Adrenal gland (tissue), 5 donors: ENCODE measurements around the gene TRRAP.

Experiments
- POLR2A ChIP-seq, 2 donors: fragments of 450-650 bp; IDR thresholded peaks; one replicate each; pipeline ENCODE4 v1.6.1; 2017; ENCODE audit warnings: antibody characterized with exemption in 2 of 2, mild to moderate bottlenecking in 2 of 2, moderate library complexity in 1 of 2
- TF ChIP-seq, protein P1 (sequence below), 6 experiments: fragments of 450-650 bp in 4 of 6; fragments of 200-600 bp in 2 of 6; sonication (generic) in 1 of 6; IDR thresholded peaks; 1 replicate in 5 of 6; 2 replicates in 1 of 6; pipeline versions ENCODE4 v1.5.1 to v1.8.0; 2016 to 2021; ENCODE audit warnings: antibody characterized with exemption in 6 of 6, mild to moderate bottlenecking in 2 of 6, moderate library complexity in 1 of 6
- donor health status: DM: no; HTN: no; CAD: no.

DNA sequence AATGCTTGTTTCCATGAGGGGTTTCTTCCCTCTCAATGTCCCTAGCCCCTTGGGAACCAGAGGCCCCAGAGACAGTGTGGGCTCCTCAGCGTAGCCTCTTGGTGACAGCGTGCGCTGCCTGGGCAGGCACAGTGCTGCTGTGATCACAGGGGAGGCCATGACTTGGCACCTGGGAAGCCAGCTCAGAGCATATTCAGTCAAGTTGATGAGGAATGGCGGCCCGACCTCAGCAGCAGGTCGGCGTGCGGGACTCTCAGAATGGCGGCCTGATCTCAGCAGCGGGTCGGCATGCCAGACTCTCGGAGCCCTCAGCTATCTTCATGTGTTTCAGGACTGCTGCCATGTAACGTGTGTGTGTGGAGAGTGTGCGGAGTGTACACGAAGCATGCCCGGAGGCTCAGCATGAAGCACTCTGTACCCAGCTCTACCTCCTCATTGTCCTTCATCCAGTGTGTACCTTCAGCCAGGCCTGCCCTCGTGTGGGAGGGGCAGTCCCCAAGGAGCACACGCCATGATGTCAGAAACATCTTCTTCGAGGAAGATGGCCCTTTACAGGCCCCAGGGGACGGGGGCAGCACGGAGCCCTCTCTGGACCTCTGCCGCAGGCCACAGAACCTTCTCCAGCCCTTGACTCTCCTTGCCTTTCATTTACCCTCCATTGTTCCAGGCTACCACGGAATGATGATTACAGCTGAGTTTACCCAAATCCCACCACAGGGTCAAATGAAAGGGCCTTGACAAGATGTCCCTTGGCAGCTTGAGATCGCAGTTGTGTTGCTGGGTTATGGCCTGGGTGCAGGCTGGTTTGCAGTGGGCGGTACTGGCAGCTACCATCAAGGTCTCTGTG, 135.2 kb downstream of the TRRAP start:
- TF ChIP-seq, protein P1, sequence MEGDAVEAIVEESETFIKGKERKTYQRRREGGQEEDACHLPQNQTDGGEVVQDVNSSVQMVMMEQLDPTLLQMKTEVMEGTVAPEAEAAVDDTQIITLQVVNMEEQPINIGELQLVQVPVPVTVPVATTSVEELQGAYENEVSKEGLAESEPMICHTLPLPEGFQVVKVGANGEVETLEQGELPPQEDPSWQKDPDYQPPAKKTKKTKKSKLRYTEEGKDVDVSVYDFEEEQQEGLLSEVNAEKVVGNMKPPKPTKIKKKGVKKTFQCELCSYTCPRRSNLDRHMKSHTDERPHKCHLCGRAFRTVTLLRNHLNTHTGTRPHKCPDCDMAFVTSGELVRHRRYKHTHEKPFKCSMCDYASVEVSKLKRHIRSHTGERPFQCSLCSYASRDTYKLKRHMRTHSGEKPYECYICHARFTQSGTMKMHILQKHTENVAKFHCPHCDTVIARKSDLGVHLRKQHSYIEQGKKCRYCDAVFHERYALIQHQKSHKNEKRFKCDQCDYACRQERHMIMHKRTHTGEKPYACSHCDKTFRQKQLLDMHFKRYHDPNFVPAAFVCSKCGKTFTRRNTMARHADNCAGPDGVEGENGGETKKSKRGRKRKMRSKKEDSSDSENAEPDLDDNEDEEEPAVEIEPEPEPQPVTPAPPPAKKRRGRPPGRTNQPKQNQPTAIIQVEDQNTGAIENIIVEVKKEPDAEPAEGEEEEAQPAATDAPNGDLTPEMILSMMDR (IDR thresholded peaks at IDR 0.05): no peak
- TF ChIP-seq POLR2A (IDR thresholded peaks at IDR 0.05): no peak
